Stimulated activated naive CD8-positive, alpha-beta T cell treated with anti-CD3 and anti-CD28 coated beads, Interleukin-15, amount 100 ng/mL, for 72 hours (primary cell): Measurements from ENCODE around the gene CD2AP.
"Not testable (repeated sequence)": the region's sequence is repeated elsewhere in the genome, so short reads cannot be mapped to it uniquely, and the experiment has no call there.

Experiments used
- ATAC-seq: fragments of 150-1000 bp; cut with Tn5 transposase; 2 replicates; pipeline ENCODE4 v1.10.0; 2021; ENCODE audit warnings: mild to moderate bottlenecking, moderate library complexity
- DNase-seq, 2 donors: peaks; one replicate each; pipeline ENCODE4 v3.0.0; 2021 to 2022
- H3K27ac Mint-ChIP-seq, 2 donors: one replicate each; pipeline ENCODE4 v1.8.0; 2022; ENCODE audit warnings: mild to moderate bottlenecking in 2 of 2, mixed read lengths in 2 of 2, moderate library complexity in 2 of 2
- H3K27me3 Mint-ChIP-seq: one replicate; pipeline ENCODE4 v1.8.0; 2022; ENCODE audit warnings: mixed read lengths
- H3K4me1 Mint-ChIP-seq: one replicate; pipeline ENCODE4 v1.8.0; 2022; ENCODE audit warnings: mild to moderate bottlenecking, mixed read lengths
- H3K4me3 Mint-ChIP-seq, 2 donors: one replicate each; pipeline ENCODE4 v1.8.0; 2022; ENCODE audit warnings: mild to moderate bottlenecking in 2 of 2, mixed read lengths in 2 of 2, moderate library complexity in 1 of 2
- H3K9me3 Mint-ChIP-seq, 2 donors: one replicate each; pipeline ENCODE4 v1.8.0; 2022; ENCODE audit warnings: mixed read lengths in 2 of 2

The CD2AP gene

GRCh38 chr6:47563162-47563561, 85.6 kb downstream of the CD2AP start:
- ATAC-seq, result no peak
- Mint-ChIP-seq H3K4me1 (peaks cover 6% of the 10 kb centered on the region), H3K4me3 (no peak overlapping the region), H3K27ac (peak overlapping the region in 1 of 2 donors; percentile 36), H3K9me3 (no peaks in the 10 kb centered on the region), H3K27me3 (no peaks in the 10 kb centered on the region)
- DNase-seq, result no peak

- H3K4me1 Mint-ChIP-seq, H3K27ac Mint-ChIP-seq, ATAC-seq, H3K27me3 Mint-ChIP-seq, H3K9me3 Mint-ChIP-seq, H3K4me3 Mint-ChIP-seq, DNase-seq: not testable (repeated sequence)
Observed at GRCh38 chr6:47566602-47567001, 89.0 kb downstream of the CD2AP start.

GRCh38 chr6:47567586-47567985, 90.0 kb downstream of the CD2AP start:
- H3K27ac Mint-ChIP-seq, result no peak overlapping the region
- no peak overlapping the region for H3K4me3 Mint-ChIP-seq
- no peaks in the 10 kb centered on the region for H3K27me3 Mint-ChIP-seq
- DNase-seq (no peak), ATAC-seq (no peak)
- H3K9me3 Mint-ChIP-seq, result no peaks in the 10 kb centered on the region
- H3K4me1 Mint-ChIP-seq, result no peaks in the 10 kb centered on the region

GRCh38 chr6:47571488-47571887, 93.9 kb downstream of the CD2AP start:
- DNase-seq (no peak), ATAC-seq (no peak)
- H3K9me3 Mint-ChIP-seq, result no peaks in the 10 kb centered on the region
- no peak overlapping the region for H3K27ac Mint-ChIP-seq
- H3K4me1 Mint-ChIP-seq, result no peaks in the 10 kb centered on the region
- H3K4me3 Mint-ChIP-seq, result no peak overlapping the region
- H3K27me3 Mint-ChIP-seq, result no peaks in the 10 kb centered on the region

GRCh38 chr6:47573109-47573508, 95.5 kb downstream of the CD2AP start:
- no peaks in the 10 kb centered on the region for H3K9me3 Mint-ChIP-seq
- DNase-seq (no peak), ATAC-seq (no peak)
- H3K27me3 Mint-ChIP-seq, result no peaks in the 10 kb centered on the region
- H3K27ac Mint-ChIP-seq, result no peak overlapping the region
- H3K4me1 Mint-ChIP-seq, result no peaks in the 10 kb centered on the region
- no peak overlapping the region for H3K4me3 Mint-ChIP-seq

GRCh38 chr6:47574789-47575188, 97.2 kb downstream of the CD2AP start:
- Mint-ChIP-seq H3K4me3 (no peak overlapping the region), H3K27ac (no peak overlapping the region), H3K9me3 (no peaks in the 10 kb centered on the region), H3K4me1 (no peaks in the 10 kb centered on the region), H3K27me3 (no peaks in the 10 kb centered on the region)
- DNase-seq, result no peak
- ATAC-seq, result no peak

- no peak for DNase-seq
- Mint-ChIP-seq H3K27me3 (no peaks in the 10 kb centered on the region), H3K9me3 (no peaks in the 10 kb centered on the region), H3K4me1 (no peaks in the 10 kb centered on the region), H3K27ac (no peak overlapping the region), H3K4me3 (no peak overlapping the region)
- ATAC-seq, result no peak
Observed at GRCh38 chr6:47579040-47579439, 101.5 kb downstream of the CD2AP start.

GRCh38 chr6:47581591-47581990, 104.0 kb downstream of the CD2AP start:
- ATAC-seq, result no peak
- Mint-ChIP-seq H3K27me3 (no peaks in the 10 kb centered on the region), H3K27ac (peak overlapping the region in 1 of 2 donors; percentile 12), H3K4me3 (no peak overlapping the region), H3K4me1 (no peaks in the 10 kb centered on the region), H3K9me3 (no peaks in the 10 kb centered on the region)
- no peak for DNase-seq

- no peak for ATAC-seq
- Mint-ChIP-seq H3K4me3 (no peak overlapping the region), H3K4me1 (no peaks in the 10 kb centered on the region), H3K9me3 (no peaks in the 10 kb centered on the region), H3K27ac (no peak overlapping the region), H3K27me3 (no peaks in the 10 kb centered on the region)
- DNase-seq, result no peak
Observed at GRCh38 chr6:47587493-47587892, 109.9 kb downstream of the CD2AP start.

GRCh38 chr6:47592131-47592840, 114.7 kb downstream of the CD2AP start:
- H3K4me1 Mint-ChIP-seq, result peaks cover 3% of the 10 kb centered on the region
- ATAC-seq, result no peak
- H3K9me3 Mint-ChIP-seq, result no peaks in the 10 kb centered on the region
- no peaks in the 10 kb centered on the region for H3K27me3 Mint-ChIP-seq
- H3K27ac Mint-ChIP-seq, result peak overlapping the region in 1 of 2 donors; percentile 72
- DNase-seq, result no peak
- H3K4me3 Mint-ChIP-seq, result no peak overlapping the region

GRCh38 chr6:47593979-47594378, 116.4 kb downstream of the CD2AP start:
- ATAC-seq, result no peak
- Mint-ChIP-seq H3K27ac (no peak overlapping the region), H3K4me3 (no peak overlapping the region), H3K27me3 (no peaks in the 10 kb centered on the region), H3K9me3 (no peaks in the 10 kb centered on the region), H3K4me1 (peaks cover 6% of the 10 kb centered on the region)
- no peak for DNase-seq

GRCh38 chr6:47595785-47596184, 118.2 kb downstream of the CD2AP start:
- ATAC-seq (no peak), DNase-seq (no peak)
- Mint-ChIP-seq H3K27me3 (no peaks in the 10 kb centered on the region), H3K9me3 (no peaks in the 10 kb centered on the region), H3K27ac (no peak overlapping the region), H3K4me3 (no peak overlapping the region), H3K4me1 (peaks cover 6% of the 10 kb centered on the region)

- ATAC-seq (no peak), DNase-seq (no peak)
- Mint-ChIP-seq H3K27ac (no peak overlapping the region), H3K4me1 (peaks cover 6% of the 10 kb centered on the region), H3K9me3 (no peaks in the 10 kb centered on the region), H3K4me3 (no peak overlapping the region), H3K27me3 (no peaks in the 10 kb centered on the region)
Observed at GRCh38 chr6:47598367-47598766, 120.8 kb downstream of the CD2AP start.

GRCh38 chr6:47599512-47599911, 121.9 kb downstream of the CD2AP start:
- no peaks in the 10 kb centered on the region for H3K27me3 Mint-ChIP-seq
- H3K27ac Mint-ChIP-seq, result no peak overlapping the region
- H3K4me1 Mint-ChIP-seq, result peaks cover 6% of the 10 kb centered on the region
- ATAC-seq (no peak), DNase-seq (no peak)
- no peaks in the 10 kb centered on the region for H3K9me3 Mint-ChIP-seq
- no peak overlapping the region for H3K4me3 Mint-ChIP-seq

- Mint-ChIP-seq H3K27me3 (no peaks in the 10 kb centered on the region), H3K27ac (no peak overlapping the region), H3K4me1 (no peaks in the 10 kb centered on the region), H3K4me3 (no peak overlapping the region), H3K9me3 (no peaks in the 10 kb centered on the region)
- DNase-seq (no peak), ATAC-seq (no peak)
Observed at GRCh38 chr6:47603227-47603626, 125.6 kb downstream of the CD2AP start.

GRCh38 chr6:47603995-47604394, 126.4 kb downstream of the CD2AP start:
- ATAC-seq, result no peak
- Mint-ChIP-seq H3K4me1 (no peaks in the 10 kb centered on the region), H3K27ac (no peak overlapping the region), H3K9me3 (no peaks in the 10 kb centered on the region), H3K27me3 (no peaks in the 10 kb centered on the region), H3K4me3 (no peak overlapping the region)
- no peak for DNase-seq

GRCh38 chr6:47621838-47622449, 144.4 kb downstream of the CD2AP start:
- Mint-ChIP-seq H3K27me3 (no peaks in the 10 kb centered on the region), H3K9me3 (no peaks in the 10 kb centered on the region), H3K4me3 (no peak overlapping the region), H3K27ac (peak overlapping the region in 1 of 2 donors; percentile 67), H3K4me1 (no peaks in the 10 kb centered on the region)
- no peak for DNase-seq
- no peak for ATAC-seq
